ENCODE results near the gene OLA1. TPM values are rescaled to one million over a fixed set of nuclear protein-coding genes. Genes with fewer than 3 reads are reported as not detected.
A peak's percentile ranks its signal among the peaks of the same experiment; 100 is the strongest.

Gene OLA1
- total and polyA plus RNA-seq, 2 of the 13 experiments (the other 11 are each of a cell fraction or from before 2014, with no cell fraction given): 153 to 241 TPM

DNA sequence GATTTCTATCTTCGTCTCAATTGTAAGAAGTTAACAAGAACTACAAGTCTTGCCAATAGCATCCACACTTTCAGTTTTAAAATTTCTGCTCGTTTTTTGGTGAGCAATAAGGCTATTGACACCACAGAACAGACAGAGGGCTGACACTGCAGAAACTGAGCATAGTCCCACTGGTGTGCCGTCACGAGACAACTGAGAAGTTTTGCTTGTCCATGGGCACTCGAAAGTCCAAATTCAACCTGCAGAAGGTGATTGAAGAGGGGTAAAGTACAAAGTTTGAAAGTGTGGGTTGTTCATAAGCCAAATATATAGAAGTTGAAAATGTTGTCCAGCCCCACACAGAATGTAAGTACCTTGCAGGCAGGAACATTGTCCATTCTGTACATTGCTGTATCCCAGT lies 219.4 kb downstream of the OLA1 start:
- intact Hi-C loops (cut with micrococcal nuclease; ENCODE audit: unreplicated experiment) (no loop called here), in situ Hi-C loops (cut with HindIII; ENCODE audit: extremely low pct_ligation_motif_present, low pct_unique_long_range_greater_than_20kb) (no loop called here)
- Histone ChIP-seq H3K27ac (ENCODE audit: extremely low read length, insufficient read depth, low read length) (no peak overlapping the region), H3K36me3 (replicated peaks in 1 of 2; ENCODE audit: control insufficient read depth in 1 of 2, insufficient read depth in 2 of 2, low read length in 2 of 2) (no peaks in the 10 kb centered on the region), H3K9ac (ENCODE audit: insufficient read depth, low read depth, low read length) (no peak overlapping the region), H4K20me1 (ENCODE audit: insufficient read depth, low read length) (no peaks in the 10 kb centered on the region), H3K79me2 (ENCODE audit: insufficient read depth, low read length) (no peaks in the 10 kb centered on the region), H3K4me3 (replicated peaks in 1 of 3; ENCODE audit: insufficient read depth in 1 of 3, low read depth in 2 of 3, low read length in 3 of 3) (no peak overlapping the region), H3K4me1 (ENCODE audit: insufficient read depth, low read length) (peaks cover 30% of the 10 kb centered on the region), H3K9me3 (ENCODE audit: low read length) (no peaks in the 10 kb centered on the region), H2AFZ (ENCODE audit: low read length) (no peak overlapping the region), H3K4me2 (ENCODE audit: low read depth, low read length) (no peak overlapping the region), H3K27me3 (ENCODE audit: control insufficient read depth in 1 of 2, insufficient read depth in 2 of 2, low read length in 2 of 2) (peaks cover 0 to 14% of the 10 kb centered on the region in 2 experiments; a peak in 2 of 5 replicates)
- 17% methylated on average over 5 of the region's 5 CpGs for WGBS (ENCODE audit: low lambda C conversion rate)
- FAIRE-seq (no peak), DNase-seq (ENCODE audit: low spot score) (no peak), ATAC-seq (no peak)
- BruUV-seq (replicated peaks): no TSS peak
- ChIA-PET CTCF (ENCODE audit: low intra/inter-chr PET ratio, low total read pairs) (no interaction called here), POLR2A (no interaction called here)
- peak; percentile 48 to 49; a peak in 3 of 4 replicates for TF ChIP-seq MAFK (conservative IDR thresholded peaks at IDR 0.05 in 1 of 2, IDR thresholded peaks at IDR 0.05 in 1 of 2; ENCODE audit: low read length in 2 of 2)
- TF ChIP-seq MAFF (IDR thresholded peaks at IDR 0.05; ENCODE audit: low read depth, low read length): 0 out of 2 replicates have a peak, but pooled peaks have one; percentile 41
- TF ChIP-seq ZSCAN31 (CRISPR knock-in tag; IDR thresholded peaks at IDR 0.05; ENCODE audit: low read depth): no peak

- FAIRE-seq: no peak
These were observed 220.4 kb downstream of the OLA1 start for GRCh38 chr2:174027956-174028355.

More at GRCh38 chr2:174027956-174028355, 220.4 kb downstream of the OLA1 start:
- TF ChIP-seq ZNF230 (CRISPR knock-in tag; IDR thresholded peaks at IDR 0.05) (0 out of 2 replicates have a peak, but pooled peaks have one; percentile 25), ZNF749 (CRISPR knock-in tag; IDR thresholded peaks at IDR 0.05; ENCODE audit: borderline replicate concordance) (no peak), ZNF678 (CRISPR knock-in tag; IDR thresholded peaks at IDR 0.05) (no peak), SMAD9 (CRISPR knock-in tag; IDR thresholded peaks at IDR 0.05) (no peak), THAP8 (CRISPR knock-in tag; IDR thresholded peaks at IDR 0.05; ENCODE audit: borderline replicate concordance) (no peak), CHD2 (IDR thresholded peaks at IDR 0.05; ENCODE audit: low read depth, low read length) (no peak)
- TF ChIP-seq, protein P1, sequence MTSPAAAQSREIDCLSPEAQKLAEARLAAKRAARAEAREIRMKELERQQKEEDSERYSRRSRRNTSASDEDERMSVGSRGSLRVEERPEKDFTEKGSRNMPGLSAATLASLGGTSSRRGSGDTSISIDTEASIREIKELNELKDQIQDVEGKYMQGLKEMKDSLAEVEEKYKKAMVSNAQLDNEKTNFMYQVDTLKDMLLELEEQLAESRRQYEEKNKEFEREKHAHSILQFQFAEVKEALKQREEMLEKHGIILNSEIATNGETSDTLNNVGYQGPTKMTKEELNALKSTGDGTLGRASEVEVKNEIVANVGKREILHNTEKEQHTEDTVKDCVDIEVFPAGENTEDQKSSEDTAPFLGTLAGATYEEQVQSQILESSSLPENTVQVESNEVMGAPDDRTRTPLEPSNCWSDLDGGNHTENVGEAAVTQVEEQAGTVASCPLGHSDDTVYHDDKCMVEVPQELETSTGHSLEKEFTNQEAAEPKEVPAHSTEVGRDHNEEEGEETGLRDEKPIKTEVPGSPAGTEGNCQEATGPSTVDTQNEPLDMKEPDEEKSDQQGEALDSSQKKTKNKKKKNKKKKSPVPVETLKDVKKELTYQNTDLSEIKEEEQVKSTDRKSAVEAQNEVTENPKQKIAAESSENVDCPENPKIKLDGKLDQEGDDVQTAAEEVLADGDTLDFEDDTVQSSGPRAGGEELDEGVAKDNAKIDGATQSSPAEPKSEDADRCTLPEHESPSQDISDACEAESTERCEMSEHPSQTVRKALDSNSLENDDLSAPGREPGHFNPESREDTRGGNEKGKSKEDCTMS (CRISPR knock-in tag; conservative IDR thresholded peaks at IDR 0.05): no peak
- TF ChIP-seq, protein P2, sequence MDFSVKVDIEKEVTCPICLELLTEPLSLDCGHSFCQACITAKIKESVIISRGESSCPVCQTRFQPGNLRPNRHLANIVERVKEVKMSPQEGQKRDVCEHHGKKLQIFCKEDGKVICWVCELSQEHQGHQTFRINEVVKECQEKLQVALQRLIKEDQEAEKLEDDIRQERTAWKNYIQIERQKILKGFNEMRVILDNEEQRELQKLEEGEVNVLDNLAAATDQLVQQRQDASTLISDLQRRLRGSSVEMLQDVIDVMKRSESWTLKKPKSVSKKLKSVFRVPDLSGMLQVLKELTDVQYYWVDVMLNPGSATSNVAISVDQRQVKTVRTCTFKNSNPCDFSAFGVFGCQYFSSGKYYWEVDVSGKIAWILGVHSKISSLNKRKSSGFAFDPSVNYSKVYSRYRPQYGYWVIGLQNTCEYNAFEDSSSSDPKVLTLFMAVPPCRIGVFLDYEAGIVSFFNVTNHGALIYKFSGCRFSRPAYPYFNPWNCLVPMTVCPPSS (IDR thresholded peaks at IDR 0.05): no peak
- TF ChIP-seq, protein P3, sequence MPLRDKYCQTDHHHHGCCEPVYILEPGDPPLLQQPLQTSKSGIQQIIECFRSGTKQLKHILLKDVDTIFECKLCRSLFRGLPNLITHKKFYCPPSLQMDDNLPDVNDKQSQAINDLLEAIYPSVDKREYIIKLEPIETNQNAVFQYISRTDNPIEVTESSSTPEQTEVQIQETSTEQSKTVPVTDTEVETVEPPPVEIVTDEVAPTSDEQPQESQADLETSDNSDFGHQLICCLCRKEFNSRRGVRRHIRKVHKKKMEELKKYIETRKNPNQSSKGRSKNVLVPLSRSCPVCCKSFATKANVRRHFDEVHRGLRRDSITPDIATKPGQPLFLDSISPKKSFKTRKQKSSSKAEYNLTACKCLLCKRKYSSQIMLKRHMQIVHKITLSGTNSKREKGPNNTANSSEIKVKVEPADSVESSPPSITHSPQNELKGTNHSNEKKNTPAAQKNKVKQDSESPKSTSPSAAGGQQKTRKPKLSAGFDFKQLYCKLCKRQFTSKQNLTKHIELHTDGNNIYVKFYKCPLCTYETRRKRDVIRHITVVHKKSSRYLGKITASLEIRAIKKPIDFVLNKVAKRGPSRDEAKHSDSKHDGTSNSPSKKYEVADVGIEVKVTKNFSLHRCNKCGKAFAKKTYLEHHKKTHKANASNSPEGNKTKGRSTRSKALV (CRISPR knock-in tag; IDR thresholded peaks at IDR 0.05): no peak
- 0 out of 5 replicates have a peak, but pooled peaks cover 0 to 10% of the 10 kb centered on the region in 2 experiments for H3K27me3 ChIP-seq (ENCODE audit: control insufficient read depth in 1 of 2, insufficient read depth in 2 of 2, low read length in 2 of 2)
- DNase-seq (ENCODE audit: low spot score) (no peak), ATAC-seq (no peak; the same call in 2 of the 3 replicates)
- H3K9me3 ChIP-seq (ENCODE audit: low read length): no peaks in the 10 kb centered on the region
- no peaks in the 10 kb centered on the region for H3K79me2 ChIP-seq (ENCODE audit: insufficient read depth, low read length)
- in situ Hi-C loops (cut with HindIII; ENCODE audit: extremely low pct_ligation_motif_present, low pct_unique_long_range_greater_than_20kb) (no loop called here), intact Hi-C loops (cut with micrococcal nuclease; ENCODE audit: unreplicated experiment) (no loop called here)
- WGBS (ENCODE audit: low lambda C conversion rate): 23% methylated on average over 3 of the region's 3 CpGs
- no peak overlapping the region for H3K9ac ChIP-seq (ENCODE audit: insufficient read depth, low read depth, low read length)
- H4K20me1 ChIP-seq (ENCODE audit: insufficient read depth, low read length): no peaks in the 10 kb centered on the region
- H3K4me2 ChIP-seq (ENCODE audit: low read depth, low read length): peak overlapping the region; percentile 18; the same call in 1 of the 2 replicates
- H3K36me3 ChIP-seq (replicated peaks in 1 of 2; ENCODE audit: control insufficient read depth in 1 of 2, insufficient read depth in 2 of 2, low read length in 2 of 2): no peaks in the 10 kb centered on the region
- ChIA-PET CTCF (ENCODE audit: low intra/inter-chr PET ratio, low total read pairs) (no interaction called here), POLR2A (no interaction called here)
- H2AFZ ChIP-seq (ENCODE audit: low read length): no peak overlapping the region
- H3K4me1 ChIP-seq (ENCODE audit: insufficient read depth, low read length): peaks cover 37% of the 10 kb centered on the region
- BruUV-seq (replicated peaks): no TSS peak
- H3K27ac ChIP-seq (ENCODE audit: extremely low read length, insufficient read depth, low read length): no peak overlapping the region
- no peak overlapping the region for H3K4me3 ChIP-seq (replicated peaks in 1 of 3; ENCODE audit: insufficient read depth in 1 of 3, low read depth in 2 of 3, low read length in 3 of 3)

Data from HepG2 (cell line).